ENCODE data around the gene PIF1. TPM values are rescaled to one million over a fixed set of nuclear protein-coding genes. Genes with fewer than 3 reads are reported as not detected.

The PIF1 gene
- 15.1 and 16.0 TPM in 2 replicates for total RNA-seq

GRCh38 chr15:64825431-64826294 lies at the start of gene PIF1:
Gene PIF1 (minus strand): TSS chr15:64825647. CDS start chr15:64824335, 1,312 bp downstream.

GRCh38 chr15:64841344-64842095 lies 16.1 kb upstream of the PIF1 start, which contains the start of gene PLEKHO2:
Gene PLEKHO2 (plus strand): TSS chr15:64841915. CDS start chr15:64842017, 102 bp downstream.

DNA sequence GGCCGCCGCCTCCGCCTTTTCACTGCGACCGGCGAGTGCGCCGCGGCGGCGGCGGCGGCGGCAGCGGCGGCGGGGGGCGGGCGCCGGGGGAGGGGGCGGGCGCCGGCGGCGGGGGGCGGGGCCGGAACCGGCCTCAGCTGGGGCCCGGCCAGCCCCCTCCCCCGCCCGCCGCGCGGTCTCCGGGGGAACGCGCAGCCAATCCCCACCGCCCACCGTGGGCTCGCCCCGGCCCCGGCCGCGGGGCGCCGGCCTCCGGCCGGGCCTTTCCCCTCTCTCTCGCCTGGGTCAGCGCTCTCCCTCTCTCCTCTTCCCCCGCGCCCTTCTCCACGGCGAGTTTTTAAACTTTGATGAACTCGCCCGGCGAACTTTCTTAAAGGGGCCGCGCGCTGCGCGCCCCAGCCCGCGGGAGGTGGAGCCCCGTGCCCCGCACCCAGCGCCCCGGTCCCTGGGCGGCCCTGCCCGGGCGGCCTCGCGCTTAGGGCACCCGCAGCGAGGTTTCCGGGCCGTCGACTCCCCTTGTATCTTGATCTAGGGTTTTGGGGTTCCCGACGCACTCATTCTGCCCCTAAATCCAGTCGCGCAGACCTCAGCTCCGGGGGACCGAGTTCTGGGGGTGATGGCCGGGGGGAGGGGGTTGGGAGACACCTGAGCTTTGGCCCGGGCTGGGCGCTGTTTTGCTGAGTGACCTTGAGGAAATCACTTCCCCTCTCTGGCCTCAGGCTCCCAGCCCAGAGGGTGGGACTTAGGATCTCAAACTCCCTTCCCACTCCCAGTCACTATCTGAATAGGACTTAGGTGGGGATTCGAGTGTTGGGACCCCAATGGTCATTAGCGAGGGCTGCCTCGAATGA lies 49.7 kb downstream of the PIF1 start, which contains the start of gene RBPMS2:
TSS of gene RBPMS2 (minus strand) at position 39 of the 851 bp plus-strand sequence. CDS start 270 bp downstream, outside the sequence.

Other genes with a start within 250 kb of the PIF1 start
- gene RBPMS2, start 50.1 kb downstream of the PIF1 start, total RNA-seq = 0.05 and 0.07 TPM in 2 replicates
- gene PLEKHO2, start 16.3 kb upstream of the PIF1 start, total RNA-seq = 20.1 and 22.5 TPM in 2 replicates
- gene ANKDD1A, start 86.3 kb upstream of the PIF1 start, total RNA-seq = 0.73 and 1.9 TPM in 2 replicates
- 78.2 and 81.9 TPM in 2 replicates for gene SPG21, start 164.3 kb upstream of the PIF1 start, total RNA-seq
- 25.8 and 34.2 TPM in 2 replicates for gene MTFMT, start 204.0 kb upstream of the PIF1 start, total RNA-seq
- gene SLC51B, start 219.7 kb upstream of the PIF1 start, total RNA-seq = not detected in 2 replicates
- not detected in 2 replicates for gene RASL12, start 242.3 kb upstream of the PIF1 start, total RNA-seq

All from mammary microvascular endothelial cell (primary cell).